Endothelial cell of umbilical vein (primary cell): ENCODE measurements around the gene ZNF598.

Experiments
- CTCF ChIP-seq, 2 donors: IDR thresholded peaks; 1 replicate in 1 of 2; 2 replicates in 1 of 2; pipeline ENCODE4 v1.5.1; 2011; ENCODE audit warnings: low read length in 2 of 2, mild to moderate bottlenecking in 2 of 2, moderate library complexity in 2 of 2, control low read depth in 1 of 2, inconsistent platforms in 1 of 2, low read depth in 1 of 2; ENCODE audit not compliant: insufficient read depth in 1 of 2; ENCODE audit errors: extremely low read depth in 1 of 2
- FOS ChIP-seq: IDR thresholded peaks from 2 replicates; pipeline ENCODE4 v1.6.1; 2011; ENCODE audit warnings: mild to moderate bottlenecking, low read length, moderate library complexity, borderline replicate concordance; ENCODE audit not compliant: insufficient read depth
- JUN ChIP-seq: IDR thresholded peaks from 2 replicates; pipeline ENCODE4 v1.6.1; 2011; ENCODE audit warnings: borderline replicate concordance, low read depth; ENCODE audit not compliant: insufficient read length, insufficient read depth
- POLR2A ChIP-seq: IDR thresholded peaks from 2 replicates; pipeline ENCODE4 v1.6.1; 2012; ENCODE audit warnings: low read depth, mild to moderate bottlenecking, control low read depth, low read length
- POLR2AphosphoS5 ChIP-seq: IDR thresholded peaks from 2 replicates; pipeline ENCODE4 v1.6.1; 2012; ENCODE audit warnings: low read depth, mild to moderate bottlenecking, control low read depth, low read length, moderate library complexity; ENCODE audit not compliant: insufficient read depth

DNA sequence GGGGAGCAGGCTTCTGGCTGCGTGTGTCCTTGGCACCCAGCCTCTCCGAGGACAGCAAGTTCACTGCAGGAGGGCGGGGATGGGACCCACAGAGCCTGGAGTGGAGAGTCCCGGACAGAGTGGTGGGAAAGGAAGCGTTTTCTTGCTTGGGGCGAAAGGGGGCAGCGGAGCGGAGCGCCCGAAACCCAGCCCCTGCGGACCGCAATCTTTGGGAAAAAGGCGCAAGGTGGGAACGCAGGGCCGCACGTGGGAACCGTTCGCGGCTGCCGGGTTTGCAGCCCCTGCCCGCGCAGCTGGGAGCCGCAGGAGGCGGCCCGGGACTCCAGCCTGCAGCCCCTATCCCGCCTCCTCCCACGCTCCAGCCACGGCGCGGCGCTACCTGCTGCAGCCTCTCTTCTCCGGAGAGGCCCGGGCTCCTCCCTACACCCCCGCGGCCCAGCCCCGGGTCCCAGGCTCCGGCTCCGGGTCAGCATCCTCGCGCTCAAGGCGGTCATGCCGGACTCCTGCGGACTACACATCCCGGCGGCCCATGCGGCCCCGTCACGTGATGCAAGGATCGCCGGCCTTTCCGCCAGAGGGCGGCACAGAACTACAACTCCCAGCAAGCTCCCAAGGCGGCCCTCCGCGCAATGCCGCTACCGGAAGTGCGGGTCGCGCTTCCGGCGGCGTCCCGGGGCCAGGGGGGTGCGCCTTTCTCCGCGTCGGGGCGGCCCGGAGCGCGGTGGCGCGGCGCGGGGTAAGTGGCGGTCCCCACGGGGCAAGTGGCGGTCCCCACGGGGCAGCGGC lies 37.9 kb upstream of the ZNF598 start, which contains the start of the genes NTHL1 and TSC2:
- TF ChIP-seq POLR2AphosphoS5 (peak; percentile 88), CTCF (IDR thresholded peaks at IDR 0.05; ENCODE audit: extremely low read depth in 1 of 2, insufficient read depth in 1 of 2, low read depth in 1 of 2, low read length in 2 of 2) (peak in 1 of 2 donors; percentile 35), FOS (no peak), JUN (no peak), POLR2A (peak; percentile 88)
